ENCODE measurements around the gene PLXNA2. TPM values are rescaled to one million over a fixed set of nuclear protein-coding genes. Genes with fewer than 3 reads are reported as not detected.

The PLXNA2 gene
- total and polyA plus RNA-seq, 2 of the 8 experiments (the other 6 are each of a cell fraction or from before 2014, with no cell fraction given) = 0.33 to 1.5 TPM

DNA sequence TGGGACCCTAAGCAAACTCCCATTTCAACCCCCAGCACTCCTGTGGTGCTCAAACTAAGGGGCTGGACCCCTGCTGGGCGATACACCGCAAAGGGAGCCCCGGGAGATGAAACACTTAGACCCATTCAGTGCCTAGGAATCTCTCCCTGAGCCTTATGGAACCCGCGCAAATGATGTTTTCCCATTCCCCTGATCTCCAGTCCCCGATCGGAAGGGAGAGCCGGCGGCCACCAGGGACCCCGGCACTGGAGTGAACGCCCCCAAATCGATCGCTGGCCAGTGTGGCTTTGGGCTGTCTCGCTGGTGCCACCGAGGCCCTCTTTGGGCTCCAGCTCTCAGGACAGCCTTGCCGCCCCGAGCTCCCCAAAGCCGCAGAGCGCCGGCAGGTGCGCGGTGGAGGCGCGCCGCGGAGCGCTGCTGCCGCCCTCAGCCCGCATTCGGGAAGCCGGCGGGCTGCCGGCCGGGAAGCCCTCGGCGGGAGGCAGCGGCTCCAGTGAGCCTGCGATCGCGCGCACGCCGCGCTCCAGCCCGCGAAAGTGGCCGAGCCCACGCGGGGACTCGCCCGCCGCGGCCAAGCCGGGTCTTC lies 1.1 kb downstream of the PLXNA2 start:
- H3K27me3 ChIP-seq (replicated peaks in 1 of 4; ENCODE audit: control insufficient read depth in 3 of 4, extremely low read depth in 1 of 4, insufficient read depth in 3 of 4, low read length in 3 of 4) = peaks cover 16 to 44% (median 37%) of the 10 kb centered on the region in 4 experiments
- FAIRE-seq = no peak
- TF ChIP-seq RAD21 (IDR thresholded peaks at IDR 0.05 in 1 of 2, conservative IDR thresholded peaks at IDR 0.05 in 1 of 2; ENCODE audit: low read depth in 2 of 2, low read length in 2 of 2) (peak; percentile 16 to 52; a peak in 3 of 4 replicates), JUN (IDR thresholded peaks at IDR 0.05; ENCODE audit: low read depth, low read length) (no peak), CTBP2 (IDR thresholded peaks at IDR 0.05; ENCODE audit: borderline replicate concordance, insufficient read depth, insufficient read length, low read length) (peak; percentile 45), KDM5A (IDR thresholded peaks at IDR 0.05; ENCODE audit: low read length) (no peak), CREB1 (IDR thresholded peaks at IDR 0.05) (no peak), KDM4A (IDR thresholded peaks at IDR 0.05; ENCODE audit: low read depth, low read length, severe bottlenecking) (no peak), NRF1 (IDR thresholded peaks at IDR 0.05; ENCODE audit: low read depth, low read length) (no peak), EZH2 (IDR thresholded peaks at IDR 0.05; ENCODE audit: low read depth, low read length, severe bottlenecking) (peak; percentile 79), HDAC6 (IDR thresholded peaks at IDR 0.05; ENCODE audit: low read depth, low read length) (no peak), SIX5 (IDR thresholded peaks at IDR 0.05; ENCODE audit: low read depth, low read length) (no peak), ZNF274 (IDR thresholded peaks at IDR 0.05; ENCODE audit: borderline replicate concordance, extremely low read depth, low read length) (no peak)
- TF ChIP-seq, protein P1, sequence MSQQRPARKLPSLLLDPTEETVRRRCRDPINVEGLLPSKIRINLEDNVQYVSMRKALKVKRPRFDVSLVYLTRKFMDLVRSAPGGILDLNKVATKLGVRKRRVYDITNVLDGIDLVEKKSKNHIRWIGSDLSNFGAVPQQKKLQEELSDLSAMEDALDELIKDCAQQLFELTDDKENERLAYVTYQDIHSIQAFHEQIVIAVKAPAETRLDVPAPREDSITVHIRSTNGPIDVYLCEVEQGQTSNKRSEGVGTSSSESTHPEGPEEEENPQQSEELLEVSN (IDR thresholded peaks at IDR 0.05) = peak; percentile 12

More for the DNA sequence above, 1.1 kb downstream of the PLXNA2 start:
- H2BK5ac ChIP-seq (ENCODE audit: low read depth, low read length) = no peak overlapping the region
- H4K91ac ChIP-seq (replicated peaks; ENCODE audit: insufficient read length, low read length) = no peak overlapping the region
- no peak overlapping the region for H2BK15ac ChIP-seq (ENCODE audit: low read length)
- H2BK20ac ChIP-seq (ENCODE audit: low read length) = no peak overlapping the region
- H3K4me3 ChIP-seq (ENCODE audit: extremely low read depth in 1 of 4, insufficient read depth in 2 of 4, low read depth in 3 of 4, low read length in 4 of 4) = peak overlapping the region; percentile 56 to 74 (median 66)
- no peaks in the 10 kb centered on the region for H3K36me3 ChIP-seq (ENCODE audit: control insufficient read depth in 2 of 4, insufficient read depth in 4 of 4, low read length in 3 of 4)
- no peak overlapping the region for H2BK12ac ChIP-seq (ENCODE audit: low read depth, low read length)
- H3K79me1 ChIP-seq (ENCODE audit: low read depth, low read length) = no peaks in the 10 kb centered on the region
- H3K23ac ChIP-seq (ENCODE audit: insufficient read length) = no peak overlapping the region
- H3K14ac ChIP-seq (ENCODE audit: insufficient read length) = no peak overlapping the region
- no peak overlapping the region; the same call in 1 of the 2 replicates for H2AFZ ChIP-seq (ENCODE audit: low read length)
- H3K79me2 ChIP-seq (ENCODE audit: control insufficient read depth in 1 of 2, insufficient read depth in 2 of 2, low read length in 2 of 2) = no peaks in the 10 kb centered on the region
- no peak overlapping the region for H4K8ac ChIP-seq (ENCODE audit: extremely low read depth, insufficient read depth, low read length)
- H2BK120ac ChIP-seq (replicated peaks; ENCODE audit: low read depth, low read length) = no peak overlapping the region
- no peak overlapping the region for H3K18ac ChIP-seq (ENCODE audit: extremely low read depth, low read length)
- peaks cover 3 to 14% (median 6%) of the 10 kb centered on the region in 4 experiments; a peak in 6 of 7 replicates for H3K4me1 ChIP-seq (replicated peaks in 1 of 4; ENCODE audit: control insufficient read depth in 3 of 4, insufficient read depth in 4 of 4, low read length in 3 of 4)
- no peak overlapping the region for H3K27ac ChIP-seq (ENCODE audit: low read depth, low read length)
- DNase-seq (ENCODE audit: low read depth in 1 of 2, low spot score in 2 of 2) = peak in 1 of 2 experiments; percentile 56
- 3% methylated on average over 39 of the region's 54 CpGs; no CpG with 5 or more reads in 1 of the 2 experiments for WGBS, 2 experiments (ENCODE audit: extremely low coverage in 1 of 2, insufficient coverage in 1 of 2, insufficient read length in 1 of 2, insufficient replicate concordance in 2 of 2, low coverage in 1 of 2, low lambda C conversion rate in 2 of 2, missing lambda C conversion rate in 1 of 2)
- peak overlapping the region; percentile 78 to 91 for H3K4me2 ChIP-seq (ENCODE audit: insufficient read depth in 1 of 2, low read depth in 2 of 2, low read length in 2 of 2)
- POLR2A ChIA-PET (ENCODE audit: partially characterized antibody) = interaction anchor here (3.1 kb wide), 1 partner anchor 10 kb away, joined by 8 read pairs; no protein-coding TSS in a partner anchor
- H3K4ac ChIP-seq (replicated peaks; ENCODE audit: insufficient read length, low read depth, low read length) = no peak overlapping the region
- H3K23me2 ChIP-seq (ENCODE audit: low read depth, low read length) = peaks cover 20% of the 10 kb centered on the region; the same call in 1 of the 2 replicates
- no peak overlapping the region for H2AK5ac ChIP-seq (ENCODE audit: low read depth, low read length)
- H3K9me3 ChIP-seq (ENCODE audit: insufficient read depth in 2 of 2, low read depth in 1 of 2, low read length in 1 of 2) = no peaks in the 10 kb centered on the region
- no peak overlapping the region for H3K56ac ChIP-seq (replicated peaks; ENCODE audit: insufficient read length, low read depth, low read length)
- no peak overlapping the region for H4K5ac ChIP-seq (ENCODE audit: insufficient read length, low read depth, low read length)
- CTCF ChIA-PET (ENCODE audit: partially characterized antibody) = interaction anchor here (0.8 to 16.9 kb wide), 13 partner anchors 9 to 244 kb away, joined by 3 to 315 read pairs (median 11); no protein-coding TSS in a partner anchor
- peaks cover 0 to 8% of the 10 kb centered on the region in 2 experiments for H4K20me1 ChIP-seq (replicated peaks in 1 of 2; ENCODE audit: control insufficient read depth in 1 of 2, insufficient read depth in 2 of 2, low read length in 2 of 2)
- H3K9ac ChIP-seq (replicated peaks in 1 of 4; ENCODE audit: extremely low read depth in 1 of 4, low read depth in 3 of 4, low read length in 3 of 4) = peak overlapping the region in 1 of 4 experiments; percentile 13; a peak in 1 of 7 replicates
